Measurements from ENCODE around the gene BICRA. TPM values are rescaled to one million over a fixed set of nuclear protein-coding genes. Genes with fewer than 3 reads are reported as not detected.
A peak's percentile ranks its signal among the peaks of the same experiment; 100 is the strongest.

Gene BICRA
- total RNA-seq, 4 donors from 2014 or later, result 10.7 to 33.6 (median 22.9) TPM

DNA sequence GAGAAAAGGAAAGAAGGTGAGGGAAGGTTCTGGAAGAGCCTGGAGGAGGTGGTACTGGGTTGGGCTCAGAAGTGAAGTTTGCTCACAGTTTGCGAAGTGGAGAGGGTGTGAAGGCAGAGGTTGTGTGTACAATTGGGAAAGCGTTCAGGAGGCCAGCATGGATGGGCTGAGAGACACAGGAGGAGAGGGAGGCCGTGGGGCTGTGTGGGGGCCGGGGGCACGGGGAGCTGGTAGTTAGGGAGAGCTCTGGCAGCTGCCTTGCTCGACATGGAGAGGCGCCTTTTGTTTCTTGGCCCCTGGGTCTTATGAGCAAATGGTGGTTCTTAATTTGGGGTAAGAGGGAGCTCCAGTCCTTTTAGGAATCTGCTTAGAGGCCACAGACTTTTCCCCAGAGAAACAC lies 16.7 kb downstream of the BICRA start:
- Histone ChIP-seq H3K27me3 (no peaks in the 10 kb centered on the region), H3K4me3 (no peak overlapping the region), H3K27ac (no peak overlapping the region), H3K36me3 (no peaks in the 10 kb centered on the region), H3K9me3 (no peaks in the 10 kb centered on the region), H3K4me1 (peaks cover 26% of the 10 kb centered on the region)
- 74% methylated on average over 7 of the region's 7 CpGs for WGBS
- DNase-seq (ENCODE audit: low spot score in 2 of 2), result no peak
- TF ChIP-seq POLR2AphosphoS5 (IDR thresholded peaks at IDR 0.05) (no peak), EP300 (IDR thresholded peaks at IDR 0.05) (no peak), POLR2A (IDR thresholded peaks at IDR 0.05) (no peak)
- TF ChIP-seq, protein P1, sequence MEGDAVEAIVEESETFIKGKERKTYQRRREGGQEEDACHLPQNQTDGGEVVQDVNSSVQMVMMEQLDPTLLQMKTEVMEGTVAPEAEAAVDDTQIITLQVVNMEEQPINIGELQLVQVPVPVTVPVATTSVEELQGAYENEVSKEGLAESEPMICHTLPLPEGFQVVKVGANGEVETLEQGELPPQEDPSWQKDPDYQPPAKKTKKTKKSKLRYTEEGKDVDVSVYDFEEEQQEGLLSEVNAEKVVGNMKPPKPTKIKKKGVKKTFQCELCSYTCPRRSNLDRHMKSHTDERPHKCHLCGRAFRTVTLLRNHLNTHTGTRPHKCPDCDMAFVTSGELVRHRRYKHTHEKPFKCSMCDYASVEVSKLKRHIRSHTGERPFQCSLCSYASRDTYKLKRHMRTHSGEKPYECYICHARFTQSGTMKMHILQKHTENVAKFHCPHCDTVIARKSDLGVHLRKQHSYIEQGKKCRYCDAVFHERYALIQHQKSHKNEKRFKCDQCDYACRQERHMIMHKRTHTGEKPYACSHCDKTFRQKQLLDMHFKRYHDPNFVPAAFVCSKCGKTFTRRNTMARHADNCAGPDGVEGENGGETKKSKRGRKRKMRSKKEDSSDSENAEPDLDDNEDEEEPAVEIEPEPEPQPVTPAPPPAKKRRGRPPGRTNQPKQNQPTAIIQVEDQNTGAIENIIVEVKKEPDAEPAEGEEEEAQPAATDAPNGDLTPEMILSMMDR (IDR thresholded peaks at IDR 0.05), result no peak

DNA sequence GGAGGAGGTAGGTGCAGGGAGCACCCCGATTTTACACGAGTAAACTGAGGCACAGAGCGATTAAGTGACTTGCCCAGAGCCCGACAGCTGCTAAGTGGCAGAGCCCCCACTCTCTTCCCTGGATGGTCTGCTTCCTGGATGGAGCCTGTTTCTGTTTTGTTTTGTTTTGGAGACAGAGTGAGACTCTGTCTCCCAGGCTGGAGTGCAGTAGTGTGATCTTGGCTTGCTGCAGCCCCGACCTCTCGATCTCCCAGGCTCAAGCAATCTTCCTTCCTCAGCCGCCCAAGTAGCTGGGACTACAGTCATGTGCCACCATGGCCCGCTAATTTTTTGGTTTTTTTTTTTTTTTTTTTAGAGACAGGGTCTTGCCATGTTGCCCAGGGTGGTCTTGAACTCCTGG lies 17.3 kb downstream of the BICRA start:
- H3K36me3 ChIP-seq, result no peaks in the 10 kb centered on the region
- WGBS, result 61% methylated on average over 8 of the region's 8 CpGs

DNA sequence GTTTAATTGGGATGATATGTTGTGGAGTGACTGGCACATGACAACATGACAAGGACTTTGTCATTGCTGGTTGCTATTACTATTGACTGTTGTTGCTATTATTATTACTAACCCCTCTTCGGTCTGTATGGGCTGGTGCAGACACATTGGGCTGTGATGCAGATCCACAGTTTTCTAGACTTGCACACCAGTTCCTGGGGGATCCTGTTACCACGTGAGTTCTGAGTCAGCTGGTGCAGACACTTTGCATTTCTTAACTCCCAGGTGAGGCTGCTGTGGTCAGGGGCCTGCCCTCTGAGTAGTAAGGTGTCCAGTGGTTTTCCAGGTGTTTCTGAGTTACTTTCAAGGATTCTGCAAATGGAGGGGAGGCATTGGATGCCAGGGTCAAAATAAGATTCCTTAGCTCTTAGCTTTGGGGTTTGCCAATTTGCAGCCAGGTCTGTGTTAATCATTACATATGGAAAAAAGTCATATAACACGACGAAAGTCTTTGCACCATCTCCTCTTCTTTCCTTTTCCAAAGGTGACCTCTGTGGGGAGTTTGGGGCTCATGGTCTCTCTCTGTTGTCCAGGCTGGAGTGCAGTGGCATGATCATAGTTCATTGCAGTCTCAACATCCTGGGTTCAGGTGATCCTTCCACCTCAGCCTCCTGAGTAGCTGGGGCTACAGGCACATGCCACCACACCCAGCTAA lies 19.3 kb downstream of the BICRA start:
- no peaks in the 10 kb centered on the region for H3K27me3 ChIP-seq
- no peaks in the 10 kb centered on the region for H3K9me3 ChIP-seq
- DNase-seq (ENCODE audit: low spot score in 2 of 2), result no peak

More for the DNA sequence above, 17.3 kb downstream of the BICRA start:
- TF ChIP-seq POLR2A (IDR thresholded peaks at IDR 0.05) (no peak), POLR2AphosphoS5 (IDR thresholded peaks at IDR 0.05) (no peak), EP300 (IDR thresholded peaks at IDR 0.05) (no peak)
- TF ChIP-seq, protein P1 (IDR thresholded peaks at IDR 0.05), result no peak
- DNase-seq (ENCODE audit: low spot score in 2 of 2), result no peak
- no peaks in the 10 kb centered on the region for H3K9me3 ChIP-seq
- H3K27ac ChIP-seq, result no peak overlapping the region
- H3K4me3 ChIP-seq, result no peak overlapping the region
- peaks cover 30% of the 10 kb centered on the region for H3K4me1 ChIP-seq
- H3K27me3 ChIP-seq, result no peaks in the 10 kb centered on the region

DNA sequence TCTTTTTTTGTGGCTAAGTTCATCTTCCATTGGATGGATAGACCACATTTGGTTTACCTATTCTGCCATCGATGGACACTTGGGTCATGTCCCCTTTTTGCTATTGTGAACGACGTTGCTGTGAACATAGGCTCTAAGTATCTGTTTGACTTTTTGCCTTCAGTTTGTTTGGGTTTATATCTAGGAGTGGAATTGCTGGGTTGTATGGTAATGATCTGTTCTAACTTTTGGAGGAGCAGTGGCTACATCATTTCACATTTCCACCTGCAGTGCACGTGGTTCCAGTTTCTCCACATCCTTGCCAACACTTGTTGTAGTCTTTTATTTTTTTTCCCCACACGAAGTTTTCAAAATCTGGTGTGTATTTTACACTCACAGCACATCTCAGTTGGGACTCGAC lies 21.7 kb downstream of the BICRA start:
- Histone ChIP-seq H3K27ac (no peak overlapping the region), H3K27me3 (no peaks in the 10 kb centered on the region), H3K36me3 (no peaks in the 10 kb centered on the region), H3K4me3 (no peak overlapping the region), H3K9me3 (no peaks in the 10 kb centered on the region), H3K4me1 (peaks cover 33% of the 10 kb centered on the region)
- no peak for DNase-seq (ENCODE audit: low spot score in 2 of 2)
- TF ChIP-seq EP300 (IDR thresholded peaks at IDR 0.05) (no peak), POLR2A (IDR thresholded peaks at IDR 0.05) (no peak), POLR2AphosphoS5 (IDR thresholded peaks at IDR 0.05) (no peak)
- TF ChIP-seq, protein P1 (IDR thresholded peaks at IDR 0.05), result no peak
- 85% methylated on average over 6 of the region's 6 CpGs for WGBS

More for the DNA sequence above, 19.3 kb downstream of the BICRA start:
- Histone ChIP-seq H3K27ac (no peak overlapping the region), H3K4me1 (peaks cover 41% of the 10 kb centered on the region), H3K36me3 (no peaks in the 10 kb centered on the region), H3K4me3 (no peak overlapping the region)
- WGBS, result 65% methylated on average over 4 of the region's 4 CpGs
- no peak for TF ChIP-seq POLR2AphosphoS5 (IDR thresholded peaks at IDR 0.05)

DNA sequence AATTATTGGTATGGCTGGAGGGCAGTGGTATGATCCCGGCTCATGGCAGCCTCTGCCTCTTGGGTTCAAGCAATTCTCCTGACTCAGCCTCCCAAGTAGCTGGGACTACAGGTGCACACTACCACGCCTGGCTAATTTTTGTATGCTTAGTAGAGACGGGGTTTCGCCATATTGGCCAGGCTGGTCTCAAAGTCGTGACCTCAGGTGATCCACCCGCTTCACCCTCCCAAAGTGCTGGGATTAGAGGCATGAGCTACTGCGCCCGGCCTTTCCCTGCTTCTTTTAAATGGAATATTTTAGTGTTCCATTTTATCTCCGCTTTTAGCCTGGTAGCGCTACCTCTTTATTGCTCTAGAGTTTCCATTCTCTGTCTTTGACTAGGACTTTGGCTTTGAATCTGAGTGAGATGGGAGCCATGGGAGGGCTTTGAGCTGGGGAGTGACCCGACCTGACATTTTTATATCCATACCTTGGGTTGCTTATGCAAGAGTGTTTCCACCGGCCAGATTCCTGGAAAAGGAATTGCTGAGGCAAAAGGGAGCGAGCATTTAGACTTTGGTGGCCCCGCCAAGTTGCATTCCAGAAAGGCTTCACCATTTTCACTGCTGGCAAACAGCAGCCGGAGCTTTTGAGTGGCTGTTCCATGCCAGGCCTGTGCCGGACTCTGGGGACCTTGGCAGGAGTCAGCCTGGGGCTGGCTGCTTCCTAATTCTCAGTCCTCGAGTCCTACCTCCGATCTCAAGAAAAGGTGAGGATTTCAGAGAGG lies 22.9 kb downstream of the BICRA start:
- Histone ChIP-seq H3K4me3 (no peak overlapping the region), H3K4me1 (peaks cover 31% of the 10 kb centered on the region), H3K36me3 (peaks cover 3% of the 10 kb centered on the region), H3K27me3 (no peaks in the 10 kb centered on the region), H3K9me3 (no peaks in the 10 kb centered on the region), H3K27ac (peak overlapping the region; percentile 24)
- no peak for TF ChIP-seq POLR2AphosphoS5 (IDR thresholded peaks at IDR 0.05)
- no peak for TF ChIP-seq POLR2A (IDR thresholded peaks at IDR 0.05)
- TF ChIP-seq, protein P1 (IDR thresholded peaks at IDR 0.05), result no peak
- no peak for TF ChIP-seq EP300 (IDR thresholded peaks at IDR 0.05)
- WGBS, result 84% methylated on average over 16 of the region's 18 CpGs
- DNase-seq (ENCODE audit: low spot score in 2 of 2), result no peak
